Heart left ventricle (tissue), 16 donors: ENCODE data around the gene FOXP4. TPM values are rescaled to one million over a fixed set of nuclear protein-coding genes. Genes with fewer than 3 reads are reported as not detected.

Experiments used
- ATAC-seq, 4 donors: fragments of 200-7000 bp; cut with Tn5 transposase; one replicate each; pipeline ENCODE4 v1.9.1; 2020 to 2022; ENCODE audit warnings: moderate library complexity in 4 of 4, mild to moderate bottlenecking in 3 of 4, moderate number of reproducible peaks in 1 of 4
- DNase-seq, 5 donors: peaks; one replicate each; pipeline ENCODE4 v3.0.0-alpha.2; 2020
- H3K27ac ChIP-seq, 12 donors: fragments of 200-600 bp; sonication (generic) in 4 of 12; one replicate each; pipeline versions ENCODE4 v1.5.0 to v1.8.0; 2016 to 2022; ENCODE audit warnings: mild to moderate bottlenecking in 2 of 12
- H3K27me3 ChIP-seq, 9 donors: fragments of 200-600 bp; sonication (generic) in 2 of 9; one replicate each; pipeline versions ENCODE4 v1.5.1 to v1.8.0; 2016 to 2022; ENCODE audit warnings: mild to moderate bottlenecking in 3 of 9
- H3K36me3 ChIP-seq, 9 donors: fragments of 200-600 bp; sonication (generic) in 2 of 9; one replicate each; pipeline versions ENCODE4 v1.5.0 to v1.8.0; 2018 to 2022; ENCODE audit warnings: mild to moderate bottlenecking in 2 of 9
- H3K4me1 ChIP-seq, 12 donors: fragments of 200-600 bp; sonication (generic) in 4 of 12; one replicate each; pipeline versions ENCODE4 v1.5.0 to v1.8.0; 2016 to 2022; ENCODE audit warnings: mild to moderate bottlenecking in 3 of 12
- H3K4me3 ChIP-seq, 12 donors: fragments of 200-600 bp; sonication (generic) in 4 of 12; one replicate each; pipeline versions ENCODE4 v1.5.0 to v1.8.0; 2017 to 2022; ENCODE audit warnings: mild to moderate bottlenecking in 9 of 12, moderate library complexity in 4 of 12
- H3K9me3 ChIP-seq, 12 donors: fragments of 200-600 bp; sonication (generic) in 4 of 12; one replicate each; pipeline versions ENCODE4 v1.5.0 to v1.8.0; 2016 to 2022; ENCODE audit warnings: mild to moderate bottlenecking in 1 of 12
- CTCF ChIP-seq, 12 donors: fragments of 200-600 bp; sonication (generic) in 4 of 12; IDR thresholded peaks; one replicate each; pipeline versions ENCODE4 v1.5.0 to v1.8.0; 2018 to 2022; ENCODE audit warnings: antibody characterized with exemption in 12 of 12, mild to moderate bottlenecking in 5 of 12
- POLR2A ChIP-seq, 2 donors: fragments of 450-650 bp; IDR thresholded peaks; one replicate each; pipeline ENCODE4 v1.6.1; 2017; ENCODE audit warnings: antibody characterized with exemption in 2 of 2, mild to moderate bottlenecking in 2 of 2, moderate library complexity in 2 of 2
- WGBS, 4 donors: extraction: QIAGEN DNeasy Blood & Tissue Kit in 2 of 4; methylation state at CpG; one replicate each; pipeline versions ENCODE4 v1.1.5 to v1.1.7; 2013 to 2018; 5-methylcytosine and 5-hydroxymethylcytosine counted together
- intact Hi-C, 10 donors: fragments of 100-400 bp; cut with DNase I; formaldehyde crosslinking; loops; one replicate each; pipeline versions ENCODE4 v1.11.1 to v1.14.2; 2022
- polyA plus RNA-seq, 2 donors: library from polyadenylated mRNA; stranded (reverse); fragments of 200-250 nt; gene quantifications; one replicate each; pipeline ENCODE4 v1.2.3, GENCODE V29; 2013
- total RNA-seq, 9 donors: library from RNA; depleted of rRNA in 2 of 9; stranded (reverse); fragments of >200 nt in 2 of 9; fragmentation: NEBNext Ultra II Directional in 3 of 9; extraction: Animal tissue kit (Norgen Biotek cat#: 25700) in 3 of 9; gene quantifications; one replicate each; pipeline versions ENCODE4 v1.1.0 to v1.2.4, GENCODE V29; 2016 to 2023
- donor health status: ischemic (EF 13 %, LVEDD 7.1; RV severe dilation, severe dysfunction).
- donor health status: healthy with polysubstance abuse.
- donor health status: DM: no; HTN: yes; CAD: no.
- donor health status: DM: no; HTN: no; CAD: no.
- donor health status: ischemic (EF 25% LVEDD 6.9; RV normal size, moderate dysfunction).
- donor health status: ischemic (EF 25% LVEDD 5.7; RV mildly dilated, moderate dysfunction).
- donor health status: healthy.
- donor health status: DM: yes; HTN: yes; CAD: no.
- donor health status: ischemic (EF 35%, LVEDD 5.7; RV mildly dilated, moderate dysfunction).
- donor health status: nonischemic (EF 11% LVEDD 7.7; RV severe dilation, severe dysfunction).
- donor health status: DM: yes; HTN: yes; CAD: no.
- donor health status: PGD.
- donor health status: ischemic (EF 29% LVEDD 5.4; RV normal size, mild dysfunction).
- donor health status: nonischemic (EF 23%, LVEDD 6.1; RV moderate dilation, normal function).

The FOXP4 gene
- total and polyA plus RNA-seq, 11 donors, result 10.9 to 22.5 (median 16.0) TPM

- peaks cover 0 to 49% (median 6%) of the 10 kb centered on the region in 9 donors for H3K27me3 ChIP-seq
- peak overlapping the region; percentile 41 to 90 (median 56) for H3K27ac ChIP-seq
- peak overlapping the region in 11 of 12 donors; percentile 6 to 58 (median 45) for H3K4me3 ChIP-seq
- TF ChIP-seq CTCF (IDR thresholded peaks at IDR 0.05), result no peak
- no peak for TF ChIP-seq POLR2A (IDR thresholded peaks at IDR 0.05)
- DNase-seq (no peak), ATAC-seq (peak in 1 of 4 donors; percentile 2)
- intact Hi-C loops, result loop anchor here in 1 of 10 donors (5.0 kb wide), 1 partner anchor 38 kb away; no protein-coding TSS in a partner anchor
- WGBS, 4 donors, result 5 to 14% (median 7%) methylated on average over 31 of the region's 31 CpGs
- peaks cover 0 to 27% (median 17%) of the 10 kb centered on the region in 12 donors for H3K4me1 ChIP-seq
- H3K9me3 ChIP-seq, result no peaks in the 10 kb centered on the region
- H3K36me3 ChIP-seq, result no peaks in the 10 kb centered on the region
Observed at GRCh38 chr6:41504466-41505121, 41.6 kb upstream of the FOXP4 start.

- intact Hi-C loops, result loop anchor here in 1 of 10 donors (5.0 kb wide), 1 partner anchor 37 kb away; no protein-coding TSS in a partner anchor
- DNase-seq (peak; percentile 77 to 89 (median 81)), ATAC-seq (peak; percentile 65 to 87 (median 76))
- TF ChIP-seq POLR2A (IDR thresholded peaks at IDR 0.05), result no peak
- no peak for TF ChIP-seq CTCF (IDR thresholded peaks at IDR 0.05)
- Histone ChIP-seq H3K27me3 (peaks cover 0 to 49% (median 6%) of the 10 kb centered on the region in 9 donors), H3K27ac (peak overlapping the region; percentile 32 to 90 (median 56)), H3K4me3 (peak overlapping the region in 11 of 12 donors; percentile 6 to 58 (median 45)), H3K36me3 (no peaks in the 10 kb centered on the region), H3K4me1 (peaks cover 0 to 27% (median 17%) of the 10 kb centered on the region in 12 donors), H3K9me3 (no peaks in the 10 kb centered on the region)
- 4 to 5% (median 4%) methylated on average over 54 to 57 of the region's 57 CpGs for WGBS, 4 donors
Observed at GRCh38 chr6:41505122-41506049, 40.8 kb upstream of the FOXP4 start.

- Histone ChIP-seq H3K4me3 (no peak overlapping the region), H3K9me3 (no peaks in the 10 kb centered on the region), H3K36me3 (no peaks in the 10 kb centered on the region), H3K27ac (no peak overlapping the region), H3K27me3 (peaks cover 0 to 41% (median 6%) of the 10 kb centered on the region in 9 donors), H3K4me1 (peaks cover 0 to 22% (median 15%) of the 10 kb centered on the region in 12 donors)
- ATAC-seq (no peak), DNase-seq (no peak)
- intact Hi-C loops, result loop anchor here in 1 of 10 donors (5.0 kb wide), 1 partner anchor 34 kb away; no protein-coding TSS in a partner anchor
- 83 to 89% (median 84%) methylated on average over 6 of the region's 6 CpGs for WGBS, 4 donors
- no peak for TF ChIP-seq CTCF (IDR thresholded peaks at IDR 0.05)
- no peak for TF ChIP-seq POLR2A (IDR thresholded peaks at IDR 0.05)
Observed at GRCh38 chr6:41508479-41508878, 37.7 kb upstream of the FOXP4 start.
